Kidney epithelial cell (primary cell): ENCODE data around the gene CDH8. TPM values are rescaled to one million over a fixed set of nuclear protein-coding genes. Genes with fewer than 3 reads are reported as not detected.

Experiments
- DNase-seq: peaks from one replicate; pipeline ENCODE4 v3.0.0-alpha.2; 2010; ENCODE audit warnings: low read depth
- H3K27me3 ChIP-seq: 2 replicates; pipeline ENCODE4 v1.6.0; 2011; ENCODE audit warnings: low read length; ENCODE audit not compliant: control insufficient read depth, insufficient read depth
- H3K36me3 ChIP-seq: 2 replicates; pipeline ENCODE4 v1.5.1; 2011; ENCODE audit warnings: low read length; ENCODE audit not compliant: control insufficient read depth, insufficient read depth
- H3K4me3 ChIP-seq: 2 replicates; pipeline ENCODE4 v1.5.1; 2011; ENCODE audit warnings: low read depth, mild to moderate bottlenecking, control low read depth, low read length
- total RNA-seq: library from RNA; depleted of rRNA; stranded (reverse); fragments of >200 nt; gene quantifications from 2 replicates; pipeline ENCODE4 v1.2.3, GENCODE V29; 2015
- TF ChIP-seq, protein P1 (sequence below): IDR thresholded peaks from 2 replicates; pipeline ENCODE4 v1.5.1; 2011; ENCODE audit warnings: mild to moderate bottlenecking, moderate library complexity, low read length, control low read depth, inconsistent platforms; ENCODE audit not compliant: insufficient read depth, poor library complexity, severe bottlenecking

Gene CDH8
- total RNA-seq, 1 donor from 2014 or later = 0.92 TPM

DNA sequence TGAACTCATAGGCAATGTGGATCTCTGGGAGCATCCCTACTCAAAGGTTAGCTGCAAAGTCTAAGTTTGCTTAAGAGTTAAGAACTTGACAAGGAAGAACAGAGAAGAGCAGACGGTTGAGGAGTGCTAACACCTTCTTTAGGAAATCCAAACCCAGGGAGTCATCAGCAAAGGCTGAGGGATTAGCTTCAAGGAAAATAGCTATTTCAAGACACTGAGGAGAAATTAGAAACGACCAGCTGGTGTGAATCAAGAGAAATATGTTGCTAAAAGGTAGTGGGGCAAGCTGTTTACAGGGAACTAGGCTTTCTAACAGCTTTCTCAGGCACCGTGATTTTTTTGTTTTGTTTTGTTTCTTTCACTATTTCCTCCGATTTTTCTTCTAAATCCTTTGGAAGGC is 90.7 kb downstream of the CDH8 start:
- H3K4me3 ChIP-seq = no peak overlapping the region
- TF ChIP-seq, protein P1, sequence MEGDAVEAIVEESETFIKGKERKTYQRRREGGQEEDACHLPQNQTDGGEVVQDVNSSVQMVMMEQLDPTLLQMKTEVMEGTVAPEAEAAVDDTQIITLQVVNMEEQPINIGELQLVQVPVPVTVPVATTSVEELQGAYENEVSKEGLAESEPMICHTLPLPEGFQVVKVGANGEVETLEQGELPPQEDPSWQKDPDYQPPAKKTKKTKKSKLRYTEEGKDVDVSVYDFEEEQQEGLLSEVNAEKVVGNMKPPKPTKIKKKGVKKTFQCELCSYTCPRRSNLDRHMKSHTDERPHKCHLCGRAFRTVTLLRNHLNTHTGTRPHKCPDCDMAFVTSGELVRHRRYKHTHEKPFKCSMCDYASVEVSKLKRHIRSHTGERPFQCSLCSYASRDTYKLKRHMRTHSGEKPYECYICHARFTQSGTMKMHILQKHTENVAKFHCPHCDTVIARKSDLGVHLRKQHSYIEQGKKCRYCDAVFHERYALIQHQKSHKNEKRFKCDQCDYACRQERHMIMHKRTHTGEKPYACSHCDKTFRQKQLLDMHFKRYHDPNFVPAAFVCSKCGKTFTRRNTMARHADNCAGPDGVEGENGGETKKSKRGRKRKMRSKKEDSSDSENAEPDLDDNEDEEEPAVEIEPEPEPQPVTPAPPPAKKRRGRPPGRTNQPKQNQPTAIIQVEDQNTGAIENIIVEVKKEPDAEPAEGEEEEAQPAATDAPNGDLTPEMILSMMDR = no peak
- no peak for DNase-seq
- no peaks in the 10 kb centered on the region for H3K36me3 ChIP-seq
- no peaks in the 10 kb centered on the region for H3K27me3 ChIP-seq

DNA sequence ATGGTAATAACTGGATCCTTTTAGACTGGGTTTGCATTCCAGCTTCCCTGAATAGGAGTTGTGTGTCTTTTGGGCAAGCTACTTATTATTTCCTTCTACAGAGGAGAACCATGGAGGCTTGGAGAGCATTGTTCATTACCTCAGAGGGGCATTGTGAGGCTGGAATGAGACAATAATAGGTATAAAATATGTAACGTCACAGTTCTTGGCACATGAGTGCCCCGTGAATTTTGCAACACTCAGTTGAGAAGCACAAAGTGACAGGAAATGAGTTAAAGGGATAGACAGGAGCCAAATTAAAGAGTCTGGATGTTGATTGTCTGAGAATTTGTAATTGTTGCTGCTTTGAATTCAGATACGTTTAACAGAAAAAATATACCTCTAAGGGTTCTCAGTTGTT is 92.2 kb downstream of the CDH8 start:
- TF ChIP-seq, protein P1 = no peak
- H3K36me3 ChIP-seq = no peaks in the 10 kb centered on the region
- H3K27me3 ChIP-seq = no peaks in the 10 kb centered on the region
- DNase-seq = no peak
- H3K4me3 ChIP-seq = no peak overlapping the region

DNA sequence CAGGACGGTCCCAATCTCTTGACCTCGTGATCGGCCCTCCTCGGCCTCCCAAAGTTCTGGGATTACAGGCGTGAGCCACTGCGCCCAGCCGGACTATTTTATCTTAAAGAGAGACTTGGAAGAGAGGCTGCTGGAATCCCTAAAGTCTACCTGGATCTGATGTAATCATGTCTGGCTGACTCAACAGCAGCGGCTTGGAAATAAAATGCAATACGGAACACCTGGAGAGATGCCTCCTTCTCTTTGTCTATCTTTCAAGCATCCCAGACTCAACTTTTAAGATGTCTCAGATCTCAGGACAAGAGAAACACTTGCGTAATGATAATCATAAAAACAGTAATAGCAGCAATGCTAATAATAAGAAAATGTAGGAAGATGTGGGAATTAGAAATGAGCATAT is 95.6 kb downstream of the CDH8 start:
- no peaks in the 10 kb centered on the region for H3K36me3 ChIP-seq
- H3K27me3 ChIP-seq = no peaks in the 10 kb centered on the region
- no peak for DNase-seq

DNA sequence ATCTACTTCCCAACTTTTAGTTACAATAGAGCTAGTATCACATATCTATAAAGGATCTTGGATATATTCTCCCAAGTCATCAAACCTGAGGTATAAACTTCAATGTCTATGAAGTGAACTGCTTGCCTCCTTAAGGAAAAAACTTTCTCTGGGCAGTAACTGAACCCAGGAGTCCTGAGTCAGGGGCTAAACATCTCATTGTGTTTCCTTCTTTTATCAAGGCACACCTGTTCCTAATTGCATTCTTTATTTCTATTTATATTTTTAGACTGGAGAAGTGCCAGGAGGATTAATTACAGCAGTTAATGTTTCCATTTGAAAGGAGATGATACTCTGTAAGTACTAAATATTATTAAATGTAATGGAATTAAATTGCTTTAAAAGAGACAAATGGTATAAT is 98.6 kb downstream of the CDH8 start:
- TF ChIP-seq, protein P1 = no peak
- no peak for DNase-seq
- Histone ChIP-seq H3K27me3 (no peaks in the 10 kb centered on the region), H3K36me3 (no peaks in the 10 kb centered on the region), H3K4me3 (no peak overlapping the region)

More for the DNA sequence above, 95.6 kb downstream of the CDH8 start:
- no peak overlapping the region for H3K4me3 ChIP-seq
- TF ChIP-seq, protein P1 = no peak

DNA sequence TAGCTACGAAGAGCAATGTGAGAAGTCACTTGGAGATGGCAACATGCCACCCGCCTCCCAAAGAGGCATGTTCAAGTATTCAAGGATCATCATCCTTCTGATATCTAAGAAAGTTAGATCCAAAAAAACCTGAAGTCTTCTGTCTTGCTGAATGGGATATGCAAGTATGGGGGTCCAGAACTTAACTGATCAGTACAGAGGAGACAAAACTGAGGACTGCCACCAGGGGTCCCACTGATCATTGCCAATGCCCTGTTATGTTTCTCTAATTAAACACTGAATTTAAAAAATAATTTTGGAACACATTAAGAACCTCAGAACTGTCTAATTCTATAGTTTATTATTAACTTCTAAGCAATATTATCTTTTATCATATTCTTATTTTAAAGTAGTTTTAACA is 99.7 kb downstream of the CDH8 start:
- Histone ChIP-seq H3K36me3 (no peaks in the 10 kb centered on the region), H3K27me3 (no peaks in the 10 kb centered on the region), H3K4me3 (no peak overlapping the region)
- DNase-seq = no peak
- TF ChIP-seq, protein P1 = peak; percentile 46

DNA sequence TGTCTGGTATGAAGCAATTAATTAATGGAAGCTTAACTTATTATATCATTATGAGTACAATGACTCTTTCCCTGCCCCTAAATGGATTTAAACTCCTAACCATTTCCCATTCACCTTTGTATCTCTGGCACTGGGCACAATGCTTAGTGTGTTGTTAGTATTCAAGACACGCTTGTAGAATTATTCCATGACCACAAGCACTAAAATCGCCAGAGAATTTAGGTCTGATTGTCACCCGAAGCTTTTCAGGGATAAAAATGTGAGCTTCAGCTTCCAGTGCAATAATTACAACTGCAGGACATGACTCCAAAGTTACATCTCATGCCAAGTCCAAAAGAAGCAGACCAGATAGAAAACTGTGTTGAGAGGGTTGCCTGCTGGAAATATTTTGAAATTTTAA is 101.6 kb downstream of the CDH8 start:
- no peaks in the 10 kb centered on the region for H3K36me3 ChIP-seq
- TF ChIP-seq, protein P1 = no peak
- H3K4me3 ChIP-seq = no peak overlapping the region
- DNase-seq = no peak
- no peaks in the 10 kb centered on the region for H3K27me3 ChIP-seq
